GM23338 (cell line): ENCODE results near the gene ACSF3. TPM values are rescaled to one million over a fixed set of nuclear protein-coding genes. Genes with fewer than 3 reads are reported as not detected.

Source experiments
- ATAC-seq: fragments of 200-7000 bp; cut with Tn5 transposase; 3 replicates; pipeline ENCODE4 v1.9.1; 2020
- DNase-seq: peaks from one replicate; pipeline ENCODE4 v3.0.0-alpha.2; 2015; ENCODE audit warnings: low spot score
- H2AFZ ChIP-seq: fragments of 200-600 bp; sonication (generic); 2 replicates; pipeline ENCODE4 v1.8.0; 2016; ENCODE audit warnings: antibody characterized with exemption, mild to moderate bottlenecking, moderate library complexity
- H3F3A ChIP-seq: fragments of 200-600 bp; sonication (generic); replicated peaks from 2 replicates; pipeline ENCODE4 v1.8.0; 2017; ENCODE audit warnings: antibody characterized with exemption, mixed run types, low read depth
- H3K27ac ChIP-seq: fragments of 200-600 bp; sonication (generic); 2 replicates; pipeline ENCODE4 v1.6.1; 2016; ENCODE audit warnings: low read depth
- H3K27me3 ChIP-seq: fragments of 200-600 bp; sonication (generic); 2 replicates; pipeline ENCODE4 v1.8.0; 2016; ENCODE audit warnings: mild to moderate bottlenecking, mixed run types, moderate library complexity; ENCODE audit not compliant: insufficient read depth
- H3K36me3 ChIP-seq: fragments of 200-600 bp; sonication (generic); 2 replicates; pipeline ENCODE4 v1.8.0; 2016; ENCODE audit warnings: mild to moderate bottlenecking; ENCODE audit not compliant: insufficient read depth
- H3K4me1 ChIP-seq: fragments of 200-600 bp; sonication (generic); 2 replicates; pipeline ENCODE4 v1.8.0; 2016; ENCODE audit warnings: mild to moderate bottlenecking, moderate library complexity; ENCODE audit not compliant: insufficient read depth
- H3K4me2 ChIP-seq: fragments of 200-600 bp; sonication (generic); 2 replicates; pipeline ENCODE4 v1.7.1; 2017; ENCODE audit warnings: mixed run types
- H3K4me3 ChIP-seq: fragments of 200-600 bp; sonication (generic); 2 replicates; pipeline ENCODE4 v1.6.1; 2016; ENCODE audit warnings: mixed run types
- H3K79me2 ChIP-seq: fragments of 200-600 bp; sonication (generic); replicated peaks from 2 replicates; pipeline ENCODE4 v1.8.0; 2017; ENCODE audit warnings: mild to moderate bottlenecking; ENCODE audit not compliant: insufficient read depth
- H3K9me2 ChIP-seq: fragments of 200-600 bp; sonication (generic); 2 replicates; pipeline ENCODE4 v1.8.0; 2017; ENCODE audit not compliant: insufficient read depth
- H4K20me1 ChIP-seq: fragments of 200-600 bp; sonication (generic); replicated peaks from 2 replicates; pipeline ENCODE4 v1.8.0; 2017; ENCODE audit warnings: mild to moderate bottlenecking; ENCODE audit not compliant: insufficient read depth
- H3K27ac Mint-ChIP-seq: 2 replicates; pipeline ENCODE4 v1.8.0; 2020; ENCODE audit warnings: inconsistent platforms, mild to moderate bottlenecking, moderate library complexity, mixed read lengths
- H3K27me3 Mint-ChIP-seq: 3 replicates; pipeline ENCODE4 v1.8.0; 2022; ENCODE audit warnings: low read depth, mild to moderate bottlenecking, moderate library complexity, mixed read lengths, inconsistent platforms; ENCODE audit not compliant: insufficient read depth, poor library complexity
- H3K36me3 Mint-ChIP-seq: 3 replicates; pipeline ENCODE4 v1.8.0; 2021; ENCODE audit warnings: low read depth, mild to moderate bottlenecking, inconsistent platforms, moderate library complexity, mixed read lengths
- H3K4me1 Mint-ChIP-seq: 3 replicates; pipeline ENCODE4 v1.8.0; 2020; ENCODE audit warnings: mild to moderate bottlenecking, inconsistent platforms, mixed read lengths
- H3K4me3 Mint-ChIP-seq: 3 replicates; pipeline ENCODE4 v1.8.0; 2021; ENCODE audit warnings: moderate library complexity, mild to moderate bottlenecking, inconsistent platforms, mixed read lengths
- H3K9me3 Mint-ChIP-seq: 3 replicates; pipeline ENCODE4 v1.8.0; 2020; ENCODE audit warnings: moderate library complexity, mild to moderate bottlenecking, inconsistent platforms, mixed read lengths
- CREB1 ChIP-seq: fragments of 250-450 bp; sonication (Bioruptor Pico); IDR thresholded peaks from 2 replicates; pipeline ENCODE4 v1.5.0; 2020; ENCODE audit warnings: low read depth, mild to moderate bottlenecking, moderate library complexity
- CTCF ChIP-seq, 2 experiments: fragments of 200-600 bp in 1 of 2; sonication (generic) in 1 of 2; conservative IDR thresholded peaks; 2 replicates each; pipeline versions ENCODE4 v1.5.1 to v1.6.1; 2016 to 2017; ENCODE audit warnings: antibody characterized with exemption in 2 of 2, low read depth in 2 of 2, mild to moderate bottlenecking in 2 of 2, moderate library complexity in 1 of 2
- EZH2 ChIP-seq: fragments of 200-600 bp; sonication (generic); IDR thresholded peaks from one replicate; pipeline ENCODE4 v1.8.0; 2017; ENCODE audit warnings: antibody characterized with exemption, mild to moderate bottlenecking, low read depth; ENCODE audit not compliant: unreplicated experiment
- JUNB ChIP-seq: IDR thresholded peaks from one replicate; pipeline ENCODE4 v1.6.1; 2016; ENCODE audit warnings: antibody characterized with exemption; ENCODE audit not compliant: unreplicated experiment
- NANOG ChIP-seq: IDR thresholded peaks from 2 replicates; pipeline ENCODE4 v1.6.1; 2016; ENCODE audit warnings: antibody characterized with exemption, borderline replicate concordance
- ZNF114 ChIP-seq: fragments of 250-450 bp; sonication (Bioruptor Pico); IDR thresholded peaks from 2 replicates; pipeline ENCODE4 v1.5.0; 2020; ENCODE audit warnings: mild to moderate bottlenecking, moderate library complexity
- ZNF331 ChIP-seq: fragments of 250-450 bp; sonication (Bioruptor Pico); IDR thresholded peaks from 2 replicates; pipeline ENCODE4 v1.5.0; 2020; ENCODE audit warnings: low read depth, mild to moderate bottlenecking, moderate library complexity
- polyA plus RNA-seq: library from polyadenylated mRNA; unstranded; fragments of >200 nt; fragmentation: Nextera tagmentation; extraction: Ambion mirVana; gene quantifications from 2 replicates; pipeline ENCODE4 v1.2.1, GENCODE V29; 2016
- total RNA-seq: library from RNA; depleted of rRNA; stranded (reverse); fragments of >200 nt; shearing (Covaris generic); gene quantifications from 2 replicates; pipeline ENCODE4 v1.2.3, GENCODE V29; 2014
- TF ChIP-seq, protein P1 (sequence below): IDR thresholded peaks from 2 replicates; pipeline ENCODE4 v1.6.1; 2016; ENCODE audit warnings: antibody characterized with exemption
- TF ChIP-seq, protein P2 (sequence below): fragments of 250-450 bp; sonication (Bioruptor Pico); IDR thresholded peaks from 2 replicates; pipeline ENCODE4 v1.5.0; 2020; ENCODE audit warnings: mild to moderate bottlenecking, moderate library complexity
- TF ChIP-seq, protein P3 (sequence below): IDR thresholded peaks from one replicate; pipeline ENCODE4 v1.6.1; 2018; ENCODE audit warnings: antibody characterized with exemption; ENCODE audit not compliant: unreplicated experiment

ACSF3 gene
- total and polyA plus RNA-seq, 2 experiments from 2014 or later = 12.8 to 23.1 TPM

DNA sequence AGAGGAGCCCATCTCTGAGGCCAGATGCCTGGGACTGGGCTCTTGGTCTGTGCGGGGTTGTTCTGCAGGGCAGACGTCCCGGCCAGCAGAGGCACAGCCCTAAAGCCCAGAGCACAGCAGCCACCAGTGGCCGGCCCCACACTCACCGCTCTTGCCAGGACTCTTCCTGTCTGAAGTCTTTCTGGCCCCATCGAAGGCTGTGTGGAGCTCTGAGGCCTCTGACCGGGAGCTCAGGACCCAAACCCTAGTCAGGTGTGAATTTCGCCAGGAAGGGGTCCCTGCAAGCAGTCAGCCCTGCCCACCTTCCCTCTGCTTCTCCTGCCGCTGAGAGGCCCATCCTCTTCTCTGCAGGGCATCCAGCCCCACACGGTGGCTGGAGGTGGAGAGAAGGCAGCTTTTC lies 10.7 kb downstream of the ACSF3 start (continued):
- TF ChIP-seq ZNF331 (CRISPR knock-in tag) = no peak
- TF ChIP-seq, protein P1, sequence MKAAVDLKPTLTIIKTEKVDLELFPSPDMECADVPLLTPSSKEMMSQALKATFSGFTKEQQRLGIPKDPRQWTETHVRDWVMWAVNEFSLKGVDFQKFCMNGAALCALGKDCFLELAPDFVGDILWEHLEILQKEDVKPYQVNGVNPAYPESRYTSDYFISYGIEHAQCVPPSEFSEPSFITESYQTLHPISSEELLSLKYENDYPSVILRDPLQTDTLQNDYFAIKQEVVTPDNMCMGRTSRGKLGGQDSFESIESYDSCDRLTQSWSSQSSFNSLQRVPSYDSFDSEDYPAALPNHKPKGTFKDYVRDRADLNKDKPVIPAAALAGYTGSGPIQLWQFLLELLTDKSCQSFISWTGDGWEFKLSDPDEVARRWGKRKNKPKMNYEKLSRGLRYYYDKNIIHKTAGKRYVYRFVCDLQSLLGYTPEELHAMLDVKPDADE = no peak

DNA sequence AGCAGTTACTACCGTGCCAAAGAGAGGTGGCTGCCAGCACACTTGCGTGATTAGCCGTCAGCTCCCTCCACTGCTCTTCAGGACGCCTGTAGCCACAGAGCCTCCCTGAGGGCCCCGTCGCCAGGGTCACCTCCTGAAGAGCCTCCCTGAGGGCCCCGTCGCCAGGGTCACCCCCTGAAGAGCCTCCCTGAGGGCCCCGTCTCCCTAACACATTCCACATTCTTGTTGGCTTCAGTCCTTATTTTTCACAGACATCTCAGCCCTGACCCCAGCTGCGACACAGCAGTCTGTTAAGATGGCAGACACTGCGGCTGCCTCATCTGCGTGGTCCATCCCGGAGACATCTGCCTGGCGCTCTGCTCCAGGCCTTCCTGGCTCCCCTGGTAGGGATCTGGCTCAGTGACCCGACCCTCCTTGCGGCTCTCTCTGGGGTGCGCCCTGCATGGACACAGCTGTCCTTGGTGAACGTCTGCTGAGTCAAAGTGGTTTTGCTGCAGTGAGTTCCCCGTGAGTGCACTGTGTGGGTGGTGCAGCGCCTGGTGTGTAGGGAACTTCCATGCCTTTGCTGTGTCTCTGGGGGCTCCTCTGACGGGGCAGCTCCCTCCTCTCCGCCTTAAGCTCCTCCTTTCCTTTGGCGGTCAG lies 11.4 kb downstream of the ACSF3 start:
- H3K9me3 Mint-ChIP-seq = no peaks in the 10 kb centered on the region
- H3K4me3 ChIP-seq = no peak overlapping the region
- no peaks in the 10 kb centered on the region for H3K4me1 Mint-ChIP-seq
- DNase-seq (no peak), ATAC-seq (no peak)
- no peak overlapping the region for H2AFZ ChIP-seq
- peaks cover 51% of the 10 kb centered on the region for H3K36me3 Mint-ChIP-seq
- no peaks in the 10 kb centered on the region for H3K36me3 ChIP-seq
- H3K27ac ChIP-seq = no peak overlapping the region
- H3K79me2 ChIP-seq = peaks cover 7% of the 10 kb centered on the region; the same call in 1 of the 2 replicates
- H3K4me1 ChIP-seq = no peaks in the 10 kb centered on the region
- H3K27me3 Mint-ChIP-seq = peaks cover 5% of the 10 kb centered on the region
- H3K27ac Mint-ChIP-seq = no peak overlapping the region
- H3K4me3 Mint-ChIP-seq = no peak overlapping the region
- H3K27me3 ChIP-seq = no peaks in the 10 kb centered on the region
- no peaks in the 10 kb centered on the region for H3F3A ChIP-seq
- H4K20me1 ChIP-seq = no peaks in the 10 kb centered on the region
- no peak overlapping the region for H3K4me2 ChIP-seq
- no peaks in the 10 kb centered on the region for H3K9me2 ChIP-seq
- no peak for TF ChIP-seq EZH2
- no peak for TF ChIP-seq JUNB
- no peak for TF ChIP-seq CTCF (conservative IDR thresholded peaks at IDR 0.05; ENCODE audit: low read depth in 2 of 2)
- TF ChIP-seq, protein P2, sequence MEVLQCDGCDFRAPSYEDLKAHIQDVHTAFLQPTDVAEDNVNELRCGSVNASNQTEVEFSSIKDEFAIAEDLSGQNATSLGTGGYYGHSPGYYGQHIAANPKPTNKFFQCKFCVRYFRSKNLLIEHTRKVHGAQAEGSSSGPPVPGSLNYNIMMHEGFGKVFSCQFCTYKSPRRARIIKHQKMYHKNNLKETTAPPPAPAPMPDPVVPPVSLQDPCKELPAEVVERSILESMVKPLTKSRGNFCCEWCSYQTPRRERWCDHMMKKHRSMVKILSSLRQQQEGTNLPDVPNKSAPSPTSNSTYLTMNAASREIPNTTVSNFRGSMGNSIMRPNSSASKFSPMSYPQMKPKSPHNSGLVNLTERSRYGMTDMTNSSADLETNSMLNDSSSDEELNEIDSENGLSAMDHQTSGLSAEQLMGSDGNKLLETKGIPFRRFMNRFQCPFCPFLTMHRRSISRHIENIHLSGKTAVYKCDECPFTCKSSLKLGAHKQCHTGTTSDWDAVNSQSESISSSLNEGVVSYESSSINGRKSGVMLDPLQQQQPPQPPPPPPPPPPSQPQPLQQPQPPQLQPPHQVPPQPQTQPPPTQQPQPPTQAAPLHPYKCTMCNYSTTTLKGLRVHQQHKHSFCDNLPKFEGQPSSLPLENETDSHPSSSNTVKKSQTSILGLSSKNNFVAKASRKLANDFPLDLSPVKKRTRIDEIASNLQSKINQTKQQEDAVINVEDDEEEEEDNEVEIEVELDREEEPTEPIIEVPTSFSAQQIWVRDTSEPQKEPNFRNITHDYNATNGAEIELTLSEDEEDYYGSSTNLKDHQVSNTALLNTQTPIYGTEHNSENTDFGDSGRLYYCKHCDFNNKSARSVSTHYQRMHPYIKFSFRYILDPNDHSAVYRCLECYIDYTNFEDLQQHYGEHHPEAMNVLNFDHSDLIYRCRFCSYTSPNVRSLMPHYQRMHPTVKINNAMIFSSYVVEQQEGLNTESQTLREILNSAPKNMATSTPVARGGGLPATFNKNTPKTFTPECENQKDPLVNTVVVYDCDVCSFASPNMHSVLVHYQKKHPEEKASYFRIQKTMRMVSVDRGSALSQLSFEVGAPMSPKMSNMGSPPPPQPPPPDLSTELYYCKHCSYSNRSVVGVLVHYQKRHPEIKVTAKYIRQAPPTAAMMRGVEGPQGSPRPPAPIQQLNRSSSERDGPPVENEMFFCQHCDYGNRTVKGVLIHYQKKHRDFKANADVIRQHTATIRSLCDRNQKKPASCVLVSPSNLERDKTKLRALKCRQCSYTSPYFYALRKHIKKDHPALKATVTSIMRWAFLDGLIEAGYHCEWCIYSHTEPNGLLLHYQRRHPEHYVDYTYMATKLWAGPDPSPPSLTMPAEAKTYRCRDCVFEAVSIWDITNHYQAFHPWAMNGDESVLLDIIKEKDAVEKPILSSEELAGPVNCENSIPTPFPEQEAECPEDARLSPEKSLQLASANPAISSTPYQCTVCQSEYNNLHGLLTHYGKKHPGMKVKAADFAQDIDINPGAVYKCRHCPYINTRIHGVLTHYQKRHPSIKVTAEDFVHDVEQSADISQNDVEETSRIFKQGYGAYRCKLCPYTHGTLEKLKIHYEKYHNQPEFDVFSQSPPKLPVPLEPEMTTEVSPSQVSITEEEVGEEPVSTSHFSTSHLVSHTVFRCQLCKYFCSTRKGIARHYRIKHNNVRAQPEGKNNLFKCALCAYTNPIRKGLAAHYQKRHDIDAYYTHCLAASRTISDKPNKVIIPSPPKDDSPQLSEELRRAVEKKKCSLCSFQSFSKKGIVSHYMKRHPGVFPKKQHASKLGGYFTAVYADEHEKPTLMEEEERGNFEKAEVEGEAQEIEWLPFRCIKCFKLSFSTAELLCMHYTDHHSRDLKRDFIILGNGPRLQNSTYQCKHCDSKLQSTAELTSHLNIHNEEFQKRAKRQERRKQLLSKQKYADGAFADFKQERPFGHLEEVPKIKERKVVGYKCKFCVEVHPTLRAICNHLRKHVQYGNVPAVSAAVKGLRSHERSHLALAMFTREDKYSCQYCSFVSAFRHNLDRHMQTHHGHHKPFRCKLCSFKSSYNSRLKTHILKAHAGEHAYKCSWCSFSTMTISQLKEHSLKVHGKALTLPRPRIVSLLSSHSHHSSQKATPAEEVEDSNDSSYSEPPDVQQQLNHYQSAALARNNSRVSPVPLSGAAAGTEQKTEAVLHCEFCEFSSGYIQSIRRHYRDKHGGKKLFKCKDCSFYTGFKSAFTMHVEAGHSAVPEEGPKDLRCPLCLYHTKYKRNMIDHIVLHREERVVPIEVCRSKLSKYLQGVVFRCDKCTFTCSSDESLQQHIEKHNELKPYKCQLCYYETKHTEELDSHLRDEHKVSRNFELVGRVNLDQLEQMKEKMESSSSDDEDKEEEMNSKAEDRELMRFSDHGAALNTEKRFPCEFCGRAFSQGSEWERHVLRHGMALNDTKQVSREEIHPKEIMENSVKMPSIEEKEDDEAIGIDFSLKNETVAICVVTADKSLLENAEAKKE = no peak
- TF ChIP-seq, protein P1 = no peak
- TF ChIP-seq, protein P3, sequence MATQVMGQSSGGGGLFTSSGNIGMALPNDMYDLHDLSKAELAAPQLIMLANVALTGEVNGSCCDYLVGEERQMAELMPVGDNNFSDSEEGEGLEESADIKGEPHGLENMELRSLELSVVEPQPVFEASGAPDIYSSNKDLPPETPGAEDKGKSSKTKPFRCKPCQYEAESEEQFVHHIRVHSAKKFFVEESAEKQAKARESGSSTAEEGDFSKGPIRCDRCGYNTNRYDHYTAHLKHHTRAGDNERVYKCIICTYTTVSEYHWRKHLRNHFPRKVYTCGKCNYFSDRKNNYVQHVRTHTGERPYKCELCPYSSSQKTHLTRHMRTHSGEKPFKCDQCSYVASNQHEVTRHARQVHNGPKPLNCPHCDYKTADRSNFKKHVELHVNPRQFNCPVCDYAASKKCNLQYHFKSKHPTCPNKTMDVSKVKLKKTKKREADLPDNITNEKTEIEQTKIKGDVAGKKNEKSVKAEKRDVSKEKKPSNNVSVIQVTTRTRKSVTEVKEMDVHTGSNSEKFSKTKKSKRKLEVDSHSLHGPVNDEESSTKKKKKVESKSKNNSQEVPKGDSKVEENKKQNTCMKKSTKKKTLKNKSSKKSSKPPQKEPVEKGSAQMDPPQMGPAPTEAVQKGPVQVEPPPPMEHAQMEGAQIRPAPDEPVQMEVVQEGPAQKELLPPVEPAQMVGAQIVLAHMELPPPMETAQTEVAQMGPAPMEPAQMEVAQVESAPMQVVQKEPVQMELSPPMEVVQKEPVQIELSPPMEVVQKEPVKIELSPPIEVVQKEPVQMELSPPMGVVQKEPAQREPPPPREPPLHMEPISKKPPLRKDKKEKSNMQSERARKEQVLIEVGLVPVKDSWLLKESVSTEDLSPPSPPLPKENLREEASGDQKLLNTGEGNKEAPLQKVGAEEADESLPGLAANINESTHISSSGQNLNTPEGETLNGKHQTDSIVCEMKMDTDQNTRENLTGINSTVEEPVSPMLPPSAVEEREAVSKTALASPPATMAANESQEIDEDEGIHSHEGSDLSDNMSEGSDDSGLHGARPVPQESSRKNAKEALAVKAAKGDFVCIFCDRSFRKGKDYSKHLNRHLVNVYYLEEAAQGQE = no peak
- no peak for TF ChIP-seq ZNF331 (CRISPR knock-in tag)
- TF ChIP-seq CREB1 (CRISPR knock-in tag) = no peak
- no peak for TF ChIP-seq NANOG
- TF ChIP-seq ZNF114 = no peak
